GM12878 (cell line): ENCODE results near the gene RAP1GAP. TPM values are rescaled to one million over a fixed set of nuclear protein-coding genes. Genes with fewer than 3 reads are reported as not detected.

Experiments used
- ATAC-seq: fragments of 200-7000 bp; cut with Tn5 transposase; 3 replicates; pipeline ENCODE4 v1.9.1; 2020; ENCODE audit warnings: mild to moderate bottlenecking, moderate library complexity
- BruUV-seq: library from RNA; stranded (reverse); fragments of 400-500 nt; replicated peaks from 2 replicates; lab custom pipeline; 2021; lab: Mats Ljungman, UMichigan
- CTCF ChIA-PET: fragments of 300-600 bp; sonication (Branson Sonifier 250); formaldehyde crosslinking; extraction: SDS; loops from one replicate; lab custom pipeline; 2021; ENCODE audit warnings: inconsistent platforms; lab: Yijun Ruan, JAX
- POLR2A ChIA-PET: fragments of 350-600 bp; formaldehyde crosslinking; extraction: SDS; loops from one replicate; lab custom pipeline; 2021; ENCODE audit warnings: inconsistent platforms; lab: Charles Lee
- RAD21 ChIA-PET: fragments of 300-600 bp; sonication (Branson Sonifier 250); formaldehyde crosslinking; loops from one replicate; lab custom pipeline; 2023; ENCODE audit warnings: antibody characterized with exemption; ENCODE audit not compliant: unreplicated experiment; lab: Charles Lee
- SMC1A ChIA-PET: fragments of 300-600 bp; sonication (Branson Sonifier 250); formaldehyde crosslinking; loops from one replicate; lab custom pipeline; 2023; ENCODE audit not compliant: unreplicated experiment, uncharacterized antibody; lab: Charles Lee
- DNase-seq: peaks from one replicate; pipeline ENCODE4 v3.0.0-alpha.2; 2011; ENCODE audit warnings: low read depth, low spot score
- FAIRE-seq: peaks from 3 replicates; lab custom pipeline; 2011; peaks lifted over from hg19 to GRCh38; lab: Jason Lieb, UNC
- H2AFZ ChIP-seq: 2 replicates; pipeline ENCODE4 v1.6.0; 2011; ENCODE audit warnings: low read depth, low read length, control low read depth; ENCODE audit not compliant: control insufficient read depth
- H3K27ac ChIP-seq: 2 replicates; pipeline ENCODE4 v1.5.1; 2011; ENCODE audit warnings: control low read depth; ENCODE audit not compliant: control insufficient read depth, insufficient read depth
- H3K27me3 ChIP-seq, 2 experiments: replicated peaks in 1 of 2; 2 replicates each; pipeline versions ENCODE4 v1.6.0 to v1.6.1; 2011; ENCODE audit warnings: low read length in 1 of 2; ENCODE audit not compliant: control insufficient read depth in 2 of 2, insufficient read depth in 2 of 2
- H3K36me3 ChIP-seq, 2 experiments: 2 replicates each; pipeline ENCODE4 v1.5.1; 2011; ENCODE audit warnings: low read length in 1 of 2; ENCODE audit not compliant: control insufficient read depth in 2 of 2, insufficient read depth in 2 of 2
- H3K4me1 ChIP-seq: 2 replicates; pipeline ENCODE4 v1.6.1; 2011; ENCODE audit warnings: mild to moderate bottlenecking, low read length, moderate library complexity, mixed read lengths; ENCODE audit not compliant: control insufficient read depth, insufficient read depth
- H3K4me2 ChIP-seq: 2 replicates; pipeline ENCODE4 v1.6.0; 2011; ENCODE audit warnings: control low read depth; ENCODE audit not compliant: control insufficient read depth, insufficient read depth
- H3K4me3 ChIP-seq: fragments of 200-600 bp; sonication (generic); 2 replicates; pipeline ENCODE4 v1.5.1; 2016
- H3K79me2 ChIP-seq: 2 replicates; pipeline ENCODE4 v1.6.0; 2011; ENCODE audit warnings: low read length; ENCODE audit not compliant: control insufficient read depth, insufficient read depth
- H3K9ac ChIP-seq: 2 replicates; pipeline ENCODE4 v1.8.0; 2011; ENCODE audit warnings: low read length, control low read depth, mixed read lengths; ENCODE audit not compliant: control insufficient read depth, insufficient read depth
- H3K9me3 ChIP-seq: replicated peaks from 3 replicates; pipeline ENCODE4 v1.5.1; 2011; ENCODE audit warnings: mild to moderate bottlenecking, low read length; ENCODE audit not compliant: control insufficient read depth, insufficient read depth
- H4K20me1 ChIP-seq: 2 replicates; pipeline ENCODE4 v1.6.0; 2011; ENCODE audit not compliant: control insufficient read depth, insufficient read depth
- ETV6 ChIP-seq, 2 experiments: fragments of 450-650 bp in 1 of 2; IDR thresholded peaks in 1 of 2; conservative IDR thresholded peaks in 1 of 2; 2 replicates each; pipeline ENCODE4 v1.6.1; 2014; ENCODE audit warnings: antibody characterized with exemption in 1 of 2, borderline replicate concordance in 1 of 2, low read depth in 1 of 2, mild to moderate bottlenecking in 1 of 2, moderate library complexity in 1 of 2
- EZH2 ChIP-seq: IDR thresholded peaks from 2 replicates; pipeline ENCODE4 v1.6.1; 2012; ENCODE audit warnings: low read depth, mild to moderate bottlenecking, control low read depth, inconsistent platforms, low read length, borderline replicate concordance; ENCODE audit not compliant: control insufficient read depth
- IRF4 ChIP-seq: IDR thresholded peaks from 2 replicates; pipeline ENCODE4 v1.6.1; 2011; ENCODE audit warnings: low read depth, low read length
- PKNOX1 ChIP-seq: fragments of 450-650 bp; IDR thresholded peaks from 2 replicates; pipeline ENCODE4 v1.6.1; 2016; ENCODE audit warnings: mild to moderate bottlenecking
- RAD21 ChIP-seq: IDR thresholded peaks from 2 replicates; pipeline ENCODE4 v1.6.1; 2011; ENCODE audit warnings: mild to moderate bottlenecking, low read depth, low read length, moderate library complexity; ENCODE audit not compliant: insufficient read depth
- TCF12 ChIP-seq: IDR thresholded peaks from 2 replicates; pipeline ENCODE4 v1.6.1; 2011; ENCODE audit warnings: low read depth, mild to moderate bottlenecking, low read length
- ZBTB33 ChIP-seq: fragments of 450-650 bp; IDR thresholded peaks from 2 replicates; pipeline ENCODE4 v1.6.1; 2017; ENCODE audit warnings: mild to moderate bottlenecking
- WGBS: methylation state at CpG from one replicate; pipeline ENCODE4 v1.1.6; 2016; ENCODE audit warnings: low lambda C conversion rate; ENCODE audit not compliant: insufficient replicate concordance, insufficient coverage; ENCODE audit errors: missing lambda C conversion rate; 5-methylcytosine and 5-hydroxymethylcytosine counted together
- in situ Hi-C: fragments of 300-500 bp; cut with MboI; formaldehyde crosslinking; loops from 9 replicates; pipeline ENCODE4 v1.14.3; 2018; ENCODE audit warnings: mixed read lengths
- intact Hi-C: fragments of 100-400 bp; cut with micrococcal nuclease; formaldehyde crosslinking; loops from one replicate; pipeline ENCODE4 v1.14.2; 2022; ENCODE audit not compliant: unreplicated experiment
- polyA plus RNA-seq, 11 experiments: library from polyadenylated mRNA; depleted of rRNA in 4 of 11; unstranded in 6 of 11; stranded (reverse) in 5 of 11; fragments of >200 nt; fragmentation: Nextera tagmentation in 4 of 11; fragmentation: Illumina TruSeq in 1 of 11; extraction: Ambion mirVana in 4 of 11; extraction: Trizol in 1 of 11; gene quantifications; 1 replicate in 1 of 11; 2 replicates in 10 of 11; pipeline versions ENCODE4 v1.2.1 to v1.2.3, GENCODE V29; 2011 to 2016; ENCODE audit warnings: inconsistent platforms in 2 of 11, missing spikeins in 2 of 11, low read depth in 1 of 11
- total RNA-seq, 4 experiments: library from RNA; depleted of rRNA in 3 of 4; stranded (reverse); fragments of >200 nt in 3 of 4; fragmentation: Illumina TruSeq in 1 of 4; extraction: Trizol in 1 of 4; gene quantifications; 2 replicates each; pipeline versions ENCODE4 v1.2.1 to v1.2.3, GENCODE V29; 2013 to 2021

The RAP1GAP gene
- total and polyA plus RNA-seq, 10 of the 15 experiments (the other 5 are each of a cell fraction or from before 2014, with no cell fraction given), result 0.04 to 0.96 (median 0.09) TPM; not detected in 3

- Histone ChIP-seq H3K27ac (no peak overlapping the region), H3K9ac (no peak overlapping the region), H3K4me1 (no peaks in the 10 kb centered on the region), H3K4me3 (no peak overlapping the region), H3K79me2 (no peaks in the 10 kb centered on the region), H3K27me3 (no peaks in the 10 kb centered on the region; a peak in 1 of 4 replicates), H3K36me3 (no peaks in the 10 kb centered on the region), H2AFZ (no peak overlapping the region)
- in situ Hi-C loops (no loop called here), intact Hi-C loops (no loop called here)
- FAIRE-seq, result no peak
- ChIA-PET CTCF (interaction anchor here (0.7 kb wide), 1 partner anchor 74 kb away, joined by 3 read pairs; no protein-coding TSS in a partner anchor), RAD21 (no interaction called here), POLR2A (no interaction called here), SMC1A (no interaction called here)
- DNase-seq, result no peak
- WGBS, result 28% methylated on average over 14 of the region's 14 CpGs
- no peak for ATAC-seq
- no TSS peak for BruUV-seq
- TF ChIP-seq EZH2, result no peak
- no peak for TF ChIP-seq ZBTB33
- no peak for TF ChIP-seq PKNOX1
- TF ChIP-seq RAD21, result no peak
- no peak for TF ChIP-seq IRF4
- no peak for TF ChIP-seq ETV6 (conservative IDR thresholded peaks at IDR 0.05 in 1 of 2, IDR thresholded peaks at IDR 0.05 in 1 of 2; ENCODE audit: borderline replicate concordance in 1 of 2, low read depth in 1 of 2)
- TF ChIP-seq TCF12, result no peak
- TF ChIP-seq, all 136 proteins: peak for 0
- Histone ChIP-seq H4K20me1 (no peaks in the 10 kb centered on the region), H3K9me3 (no peaks in the 10 kb centered on the region), H3K4me2 (no peak overlapping the region)
Observed at GRCh38 chr1:21564521-21565095, 104.5 kb downstream of the RAP1GAP start.
